Retinal pigment epithelial cell (primary cell): ENCODE measurements around the gene AOPEP.

Source experiments
- DNase-seq: peaks from one replicate; pipeline ENCODE4 v3.0.0-alpha.2; 2010; ENCODE audit warnings: low read depth
- H3K4me3 ChIP-seq: 2 replicates; pipeline ENCODE4 v1.5.1; 2011; ENCODE audit warnings: mild to moderate bottlenecking, low read length, control low read depth, moderate library complexity
- CTCF ChIP-seq: conservative IDR thresholded peaks from 2 replicates; pipeline ENCODE4 v1.5.1; 2011; ENCODE audit warnings: low read depth, low read length, control low read depth, inconsistent platforms

The AOPEP gene

GRCh38 chr9:94851892-94852291 lies 125.4 kb downstream of the AOPEP start:
- H3K4me3 ChIP-seq: no peak overlapping the region
- no peak for DNase-seq
- TF ChIP-seq CTCF: no peak

- DNase-seq: no peak
- TF ChIP-seq CTCF: no peak
- H3K4me3 ChIP-seq: no peak overlapping the region
Measured at GRCh38 chr9:94852373-94852772, 125.9 kb downstream of the AOPEP start.

GRCh38 chr9:94853887-94854286 lies 127.4 kb downstream of the AOPEP start:
- TF ChIP-seq CTCF: no peak
- no peak for DNase-seq
- no peak overlapping the region for H3K4me3 ChIP-seq

GRCh38 chr9:94855903-94856302 lies 129.4 kb downstream of the AOPEP start:
- DNase-seq: no peak
- TF ChIP-seq CTCF: no peak
- H3K4me3 ChIP-seq: no peak overlapping the region

- no peak overlapping the region for H3K4me3 ChIP-seq
- no peak for TF ChIP-seq CTCF
- no peak for DNase-seq
Measured at GRCh38 chr9:94857791-94858190, 131.3 kb downstream of the AOPEP start.

GRCh38 chr9:94859226-94859625 lies 132.7 kb downstream of the AOPEP start:
- DNase-seq: no peak
- no peak for TF ChIP-seq CTCF
- H3K4me3 ChIP-seq: no peak overlapping the region

GRCh38 chr9:94859891-94860290 lies 133.4 kb downstream of the AOPEP start:
- no peak overlapping the region for H3K4me3 ChIP-seq
- DNase-seq: no peak
- TF ChIP-seq CTCF: no peak
